Fibroblast of mammary gland (primary cell): ENCODE data around the gene NGFR.

ENCODE experiments used
- DNase-seq: peaks from one replicate; pipeline ENCODE4 v3.0.0-alpha.2; 2010; ENCODE audit warnings: low read depth
- H3K4me3 ChIP-seq: 2 replicates; pipeline ENCODE4 v1.5.1; 2011; ENCODE audit warnings: low read depth, mild to moderate bottlenecking, low read length, moderate library complexity; ENCODE audit not compliant: control insufficient read depth
- TF ChIP-seq, protein P1 (sequence below): conservative IDR thresholded peaks from 2 replicates; pipeline ENCODE4 v1.5.1; 2011; ENCODE audit warnings: low read depth, low read length, inconsistent platforms; ENCODE audit not compliant: control insufficient read depth, insufficient read depth

NGFR gene

GRCh38 chr17:49514071-49514721, 19.1 kb downstream of the NGFR start:
- no peak overlapping the region for H3K4me3 ChIP-seq
- TF ChIP-seq, protein P1, sequence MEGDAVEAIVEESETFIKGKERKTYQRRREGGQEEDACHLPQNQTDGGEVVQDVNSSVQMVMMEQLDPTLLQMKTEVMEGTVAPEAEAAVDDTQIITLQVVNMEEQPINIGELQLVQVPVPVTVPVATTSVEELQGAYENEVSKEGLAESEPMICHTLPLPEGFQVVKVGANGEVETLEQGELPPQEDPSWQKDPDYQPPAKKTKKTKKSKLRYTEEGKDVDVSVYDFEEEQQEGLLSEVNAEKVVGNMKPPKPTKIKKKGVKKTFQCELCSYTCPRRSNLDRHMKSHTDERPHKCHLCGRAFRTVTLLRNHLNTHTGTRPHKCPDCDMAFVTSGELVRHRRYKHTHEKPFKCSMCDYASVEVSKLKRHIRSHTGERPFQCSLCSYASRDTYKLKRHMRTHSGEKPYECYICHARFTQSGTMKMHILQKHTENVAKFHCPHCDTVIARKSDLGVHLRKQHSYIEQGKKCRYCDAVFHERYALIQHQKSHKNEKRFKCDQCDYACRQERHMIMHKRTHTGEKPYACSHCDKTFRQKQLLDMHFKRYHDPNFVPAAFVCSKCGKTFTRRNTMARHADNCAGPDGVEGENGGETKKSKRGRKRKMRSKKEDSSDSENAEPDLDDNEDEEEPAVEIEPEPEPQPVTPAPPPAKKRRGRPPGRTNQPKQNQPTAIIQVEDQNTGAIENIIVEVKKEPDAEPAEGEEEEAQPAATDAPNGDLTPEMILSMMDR: peak; percentile 42
- DNase-seq: peak; percentile 45

DNA sequence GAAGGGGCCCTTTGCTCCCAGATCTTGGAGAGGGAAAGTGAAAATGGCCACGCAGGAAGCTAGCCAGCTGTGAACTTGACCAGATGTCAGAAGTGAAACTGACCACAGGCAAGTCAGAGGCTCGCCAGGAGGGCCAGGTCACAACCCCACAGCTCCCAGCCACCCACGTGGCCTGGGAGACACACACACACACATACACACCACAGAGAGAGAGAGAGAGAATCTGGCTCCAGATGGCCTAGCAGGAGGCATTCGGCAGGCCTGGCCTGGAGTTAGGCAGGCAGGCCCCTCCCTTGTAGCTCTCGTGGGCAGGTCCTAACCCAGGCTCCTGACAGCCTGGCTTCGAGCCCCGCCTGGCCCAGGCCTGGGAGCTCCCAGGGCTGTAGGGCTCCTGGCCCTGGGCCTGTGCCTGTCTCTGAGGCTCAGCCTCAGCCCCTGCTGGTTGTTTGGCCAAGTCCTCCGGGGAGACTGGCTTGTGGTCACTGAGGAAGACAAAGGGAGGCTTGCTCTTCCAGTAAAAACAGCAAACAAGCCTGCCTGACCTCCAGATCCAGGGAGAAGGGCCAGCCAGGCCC, 20.2 kb downstream of the NGFR start:
- TF ChIP-seq, protein P1: peak; percentile 41
- H3K4me3 ChIP-seq: no peak overlapping the region
- DNase-seq: peak; percentile 99

GRCh38 chr17:49516180-49516579, 21.1 kb downstream of the NGFR start:
- peak; percentile 57 for DNase-seq
- TF ChIP-seq, protein P1: no peak
- H3K4me3 ChIP-seq: no peak overlapping the region

GRCh38 chr17:49518346-49519078, 23.4 kb downstream of the NGFR start:
- TF ChIP-seq, protein P1: no peak
- no peak for DNase-seq
- no peak overlapping the region for H3K4me3 ChIP-seq

- H3K4me3 ChIP-seq: no peak overlapping the region
- TF ChIP-seq, protein P1: no peak
- peak; percentile 22 for DNase-seq
Observed at GRCh38 chr17:49519781-49520180, 24.7 kb downstream of the NGFR start.

- H3K4me3 ChIP-seq: no peak overlapping the region
- TF ChIP-seq, protein P1: no peak
- DNase-seq: peak; percentile 28
Observed at GRCh38 chr17:49520386-49521087, 25.4 kb downstream of the NGFR start.
